HCT116 (cell line): ENCODE results near the gene UNK. TPM values are rescaled to one million over a fixed set of nuclear protein-coding genes. Genes with fewer than 3 reads are reported as not detected.
A peak's percentile ranks its signal among the peaks of the same experiment; 100 is the strongest.

Experiments used
- ATAC-seq: fragments of 200-7000 bp; cut with Tn5 transposase; 2 replicates; pipeline ENCODE4 v1.9.1; 2020; ENCODE audit warnings: mild to moderate bottlenecking, moderate library complexity
- BruUV-seq: library from RNA; stranded (reverse); fragments of 400-500 nt; replicated peaks from 2 replicates; lab custom pipeline; 2021; lab: Mats Ljungman, UMichigan
- CTCF ChIA-PET: fragments of 300-600 bp; sonication (Branson Sonifier 250); formaldehyde crosslinking; loops from one replicate; lab custom pipeline; 2021; ENCODE audit warnings: antibody characterized with exemption; lab: Charles Lee
- POLR2A ChIA-PET: fragments of 300-600, 350-600 bp; sonication (Branson Sonifier 250); formaldehyde crosslinking; loops from one replicate; lab custom pipeline; 2021; ENCODE audit warnings: antibody characterized with exemption; lab: Charles Lee
- RAD21 ChIA-PET, 2 experiments: fragments of 300-600 bp; sonication (Branson Sonifier 250); formaldehyde crosslinking; loops; one replicate each; lab custom pipeline; 2023; ENCODE audit warnings: low total read pairs in 2 of 2; ENCODE audit not compliant: uncharacterized antibody in 2 of 2, unreplicated experiment in 2 of 2, low non-redundant PET in 1 of 2; lab: Charles Lee
- DNase-seq: peaks from one replicate; pipeline ENCODE4 v3.0.0-alpha.2; 2010; ENCODE audit warnings: low read depth, low spot score
- H2AFZ ChIP-seq: fragments of 200-600 bp; shearing (Covaris generic), sonication (generic); 2 replicates; pipeline ENCODE4 v1.6.1; 2017; ENCODE audit warnings: low read depth, mixed run types, mixed read lengths, antibody characterized with exemption, low read length; ENCODE audit not compliant: poor library complexity, severe bottlenecking
- H3K27ac ChIP-seq: 2 replicates; pipeline ENCODE4 v1.5.1; 2012; ENCODE audit warnings: low read depth, low read length
- H3K27me3 ChIP-seq: fragments of 200-600 bp; sonication (generic); 2 replicates; pipeline ENCODE4 v1.6.1; 2016; ENCODE audit warnings: mixed run types, low read length, mixed read lengths; ENCODE audit not compliant: insufficient read depth
- H3K36me3 ChIP-seq, 2 experiments: fragments of 200-500 bp in 1 of 2; fragments of 200-600 bp in 1 of 2; sonication (Bioruptor generic) in 1 of 2; sonication (generic) in 1 of 2; 2 replicates each; pipeline versions ENCODE4 v1.5.1 to v1.6.1; 2014 to 2016; ENCODE audit warnings: low read length in 2 of 2, inconsistent platforms in 1 of 2, mixed read lengths in 1 of 2, mixed run types in 1 of 2; ENCODE audit not compliant: insufficient read depth in 2 of 2, control insufficient read depth in 1 of 2
- H3K4me1 ChIP-seq, 2 experiments: fragments of 200-600 bp in 1 of 2; sonication (generic) in 1 of 2; 2 replicates each; pipeline versions ENCODE4 v1.5.1 to v1.6.1; 2012 to 2017; ENCODE audit warnings: low read length in 2 of 2, inconsistent platforms in 1 of 2, mild to moderate bottlenecking in 1 of 2, mixed read lengths in 1 of 2, mixed run types in 1 of 2, moderate library complexity in 1 of 2; ENCODE audit not compliant: insufficient read depth in 2 of 2, control insufficient read depth in 1 of 2
- H3K4me2 ChIP-seq: fragments of 200-600 bp; sonication (generic); 2 replicates; pipeline ENCODE4 v1.6.1; 2017; ENCODE audit warnings: mixed run types, low read length, mixed read lengths
- H3K4me3 ChIP-seq, 2 experiments: fragments of 200-600 bp in 1 of 2; sonication (generic) in 1 of 2; replicated peaks in 1 of 2; 2 replicates each; pipeline ENCODE4 v1.5.1; 2011 to 2016; ENCODE audit warnings: low read length in 2 of 2, control low read depth in 1 of 2, low read depth in 1 of 2, mild to moderate bottlenecking in 1 of 2, mixed read lengths in 1 of 2, mixed run types in 1 of 2
- H3K79me2 ChIP-seq: fragments of 200-600 bp; sonication (generic); 2 replicates; pipeline ENCODE4 v1.6.1; 2017; ENCODE audit warnings: mild to moderate bottlenecking, mixed run types, low read length, moderate library complexity, mixed read lengths; ENCODE audit not compliant: insufficient read depth
- H3K9ac ChIP-seq: fragments of 200-600 bp; sonication (generic); 2 replicates; pipeline ENCODE4 v1.6.1; 2016; ENCODE audit warnings: low read length, mixed read lengths
- H3K9me2 ChIP-seq: fragments of 200-600 bp; sonication (generic), shearing (Covaris generic); 2 replicates; pipeline ENCODE4 v1.6.1; 2017; ENCODE audit warnings: mixed run types, mild to moderate bottlenecking, moderate library complexity; ENCODE audit not compliant: insufficient read depth
- H3K9me3 ChIP-seq, 2 experiments: fragments of 200-500 bp in 1 of 2; fragments of 200-600 bp in 1 of 2; sonication (Bioruptor generic) in 1 of 2; sonication (generic) in 1 of 2; 2 replicates each; pipeline ENCODE4 v1.6.1; 2014 to 2017; ENCODE audit warnings: low read length in 2 of 2, mixed read lengths in 2 of 2, inconsistent platforms in 1 of 2, low read depth in 1 of 2, mild to moderate bottlenecking in 1 of 2, mixed run types in 1 of 2, moderate library complexity in 1 of 2; ENCODE audit not compliant: control insufficient read depth in 1 of 2, insufficient read depth in 1 of 2
- H4K20me1 ChIP-seq: fragments of 200-600 bp; sonication (generic), shearing (Covaris generic); 2 replicates; pipeline ENCODE4 v1.6.1; 2017; ENCODE audit warnings: mixed run types, mild to moderate bottlenecking, moderate library complexity; ENCODE audit not compliant: insufficient read depth
- ATF3 ChIP-seq: IDR thresholded peaks from 2 replicates; pipeline ENCODE4 v1.6.1; 2012
- CBX3 ChIP-seq: IDR thresholded peaks from 2 replicates; pipeline ENCODE4 v1.6.1; 2012; ENCODE audit warnings: low read depth
- CEBPB ChIP-seq: IDR thresholded peaks from 2 replicates; pipeline ENCODE4 v1.6.1; 2012; ENCODE audit warnings: low read depth
- EGR1 ChIP-seq: IDR thresholded peaks from 2 replicates; pipeline ENCODE4 v1.6.1; 2012; ENCODE audit warnings: low read depth
- ELF1 ChIP-seq: IDR thresholded peaks from 2 replicates; pipeline ENCODE4 v1.6.1; 2012; ENCODE audit warnings: low read depth, borderline replicate concordance
- EZH2 ChIP-seq: fragments of 200-600 bp; sonication (generic); IDR thresholded peaks from 2 replicates; pipeline ENCODE4 v1.6.1; 2017; ENCODE audit warnings: antibody characterized with exemption, mixed run types
- FOSL1 ChIP-seq: IDR thresholded peaks from 2 replicates; pipeline ENCODE4 v1.6.1; 2012; ENCODE audit warnings: low read depth
- JUND ChIP-seq: IDR thresholded peaks from 2 replicates; pipeline ENCODE4 v1.6.1; 2012
- POLR2A ChIP-seq: IDR thresholded peaks from 2 replicates; pipeline ENCODE4 v1.7.0; 2011; ENCODE audit warnings: borderline replicate concordance; ENCODE audit not compliant: insufficient read depth, insufficient read length; ENCODE audit errors: extremely low read depth
- POLR2AphosphoS5 ChIP-seq: IDR thresholded peaks from 2 replicates; pipeline ENCODE4 v1.6.1; 2011; ENCODE audit warnings: mild to moderate bottlenecking, low read depth, low read length, moderate library complexity
- SIN3A ChIP-seq: IDR thresholded peaks from 2 replicates; pipeline ENCODE4 v1.6.1; 2012; ENCODE audit warnings: low read depth
- SP1 ChIP-seq: IDR thresholded peaks from 2 replicates; pipeline ENCODE4 v1.6.1; 2012; ENCODE audit warnings: low read depth
- SRF ChIP-seq: IDR thresholded peaks from 2 replicates; pipeline ENCODE4 v1.6.1; 2012; ENCODE audit warnings: low read depth
- TCF7L2 ChIP-seq: IDR thresholded peaks from 2 replicates; pipeline ENCODE4 v1.7.0; 2011; ENCODE audit warnings: borderline replicate concordance, inconsistent platforms; ENCODE audit not compliant: insufficient read depth, insufficient read length; ENCODE audit errors: extremely low read depth
- YY1 ChIP-seq: IDR thresholded peaks from 2 replicates; pipeline ENCODE4 v1.6.1; 2011; ENCODE audit warnings: low read length, low read depth, moderate library complexity, mild to moderate bottlenecking; ENCODE audit not compliant: insufficient replicate concordance; ENCODE audit errors: extremely low read depth
- ZFX ChIP-seq: fragments of 450-650 bp; IDR thresholded peaks from 2 replicates; pipeline ENCODE4 v1.6.1; 2017
- intact Hi-C: fragments of 100-400 bp; cut with micrococcal nuclease; formaldehyde crosslinking; loops from 2 replicates; pipeline ENCODE4 v1.10.0; 2022
- total RNA-seq: library from RNA; stranded (reverse); gene quantifications from one replicate; pipeline ENCODE4 v1.2.1, GENCODE V29; 2021; ENCODE audit not compliant: unreplicated experiment
- TF ChIP-seq, protein P1 (sequence below): IDR thresholded peaks from 2 replicates; pipeline ENCODE4 v1.6.1; 2012; ENCODE audit warnings: low read depth
- TF ChIP-seq, protein P2 (sequence below): IDR thresholded peaks from 2 replicates; pipeline ENCODE4 v1.6.1; 2011; ENCODE audit warnings: mild to moderate bottlenecking, low read length, moderate library complexity; ENCODE audit not compliant: insufficient replicate concordance; ENCODE audit errors: extremely low read depth
- TF ChIP-seq, protein P3 (sequence below), 3 experiments: fragments of 200-600 bp in 1 of 3; sonication (generic) in 1 of 3; IDR thresholded peaks in 2 of 3; conservative IDR thresholded peaks in 1 of 3; 2 replicates each; pipeline ENCODE4 v1.5.1; 2012 to 2017; ENCODE audit warnings: low read depth in 2 of 3, low read length in 2 of 3, antibody characterized with exemption in 1 of 3, borderline replicate concordance in 1 of 3, control low read depth in 1 of 3, mild to moderate bottlenecking in 1 of 3, mixed read lengths in 1 of 3, mixed run types in 1 of 3, moderate library complexity in 1 of 3; ENCODE audit not compliant: insufficient read depth in 1 of 3

UNK gene
- total RNA-seq, 1 experiment from 2014 or later = 40.6 TPM

GRCh38 chr17:75846692-75847613, 62.3 kb downstream of the UNK start:
- Histone ChIP-seq H4K20me1 (no peaks in the 10 kb centered on the region), H3K27me3 (no peaks in the 10 kb centered on the region), H3K27ac (peak overlapping the region; percentile 88), H3K4me3 (no peak overlapping the region), H3K79me2 (no peaks in the 10 kb centered on the region), H3K36me3 (peaks cover 25 to 27% of the 10 kb centered on the region in 2 experiments; a peak in 3 of 4 replicates), H2AFZ (no peak overlapping the region), H3K9me2 (no peaks in the 10 kb centered on the region), H3K4me1 (peaks cover 33 to 63% of the 10 kb centered on the region in 2 experiments), H3K4me2 (peak overlapping the region; percentile 99; the same call in 1 of the 2 replicates), H3K9ac (peak overlapping the region; percentile 86)
- no peak for DNase-seq
- intact Hi-C loops = no loop called here
- ChIA-PET CTCF (interaction anchor here (1.7 to 3.3 kb wide), 5 partner anchors 9 to 20 kb away, joined by 9 to 46 read pairs (median 15); partner anchors contain the start of gene WBP2), RAD21 (interaction anchor here in 1 of 2 experiments (0.5 kb wide), 1 partner anchor 57 kb away, joined by 3 read pairs; no protein-coding TSS in a partner anchor), POLR2A (interaction anchor here (1.2 to 3.3 kb wide), 3 partner anchors 9 to 67 kb away, joined by 4 to 42 read pairs (median 26); partner anchors contain the start of gene WBP2)
- BruUV-seq = no TSS peak
- no peak for ATAC-seq
- TF ChIP-seq YY1 (no peak), ELF1 (no peak), POLR2AphosphoS5 (no peak), EZH2 (no peak), CBX3 (no peak), JUND (no peak), POLR2A (no peak), ZFX (no peak), EGR1 (no peak), SIN3A (no peak), SP1 (no peak), FOSL1 (no peak), ATF3 (no peak), TCF7L2 (no peak), CEBPB (no peak), SRF (no peak)
- TF ChIP-seq, protein P1, sequence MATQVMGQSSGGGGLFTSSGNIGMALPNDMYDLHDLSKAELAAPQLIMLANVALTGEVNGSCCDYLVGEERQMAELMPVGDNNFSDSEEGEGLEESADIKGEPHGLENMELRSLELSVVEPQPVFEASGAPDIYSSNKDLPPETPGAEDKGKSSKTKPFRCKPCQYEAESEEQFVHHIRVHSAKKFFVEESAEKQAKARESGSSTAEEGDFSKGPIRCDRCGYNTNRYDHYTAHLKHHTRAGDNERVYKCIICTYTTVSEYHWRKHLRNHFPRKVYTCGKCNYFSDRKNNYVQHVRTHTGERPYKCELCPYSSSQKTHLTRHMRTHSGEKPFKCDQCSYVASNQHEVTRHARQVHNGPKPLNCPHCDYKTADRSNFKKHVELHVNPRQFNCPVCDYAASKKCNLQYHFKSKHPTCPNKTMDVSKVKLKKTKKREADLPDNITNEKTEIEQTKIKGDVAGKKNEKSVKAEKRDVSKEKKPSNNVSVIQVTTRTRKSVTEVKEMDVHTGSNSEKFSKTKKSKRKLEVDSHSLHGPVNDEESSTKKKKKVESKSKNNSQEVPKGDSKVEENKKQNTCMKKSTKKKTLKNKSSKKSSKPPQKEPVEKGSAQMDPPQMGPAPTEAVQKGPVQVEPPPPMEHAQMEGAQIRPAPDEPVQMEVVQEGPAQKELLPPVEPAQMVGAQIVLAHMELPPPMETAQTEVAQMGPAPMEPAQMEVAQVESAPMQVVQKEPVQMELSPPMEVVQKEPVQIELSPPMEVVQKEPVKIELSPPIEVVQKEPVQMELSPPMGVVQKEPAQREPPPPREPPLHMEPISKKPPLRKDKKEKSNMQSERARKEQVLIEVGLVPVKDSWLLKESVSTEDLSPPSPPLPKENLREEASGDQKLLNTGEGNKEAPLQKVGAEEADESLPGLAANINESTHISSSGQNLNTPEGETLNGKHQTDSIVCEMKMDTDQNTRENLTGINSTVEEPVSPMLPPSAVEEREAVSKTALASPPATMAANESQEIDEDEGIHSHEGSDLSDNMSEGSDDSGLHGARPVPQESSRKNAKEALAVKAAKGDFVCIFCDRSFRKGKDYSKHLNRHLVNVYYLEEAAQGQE = no peak
- TF ChIP-seq, protein P2, sequence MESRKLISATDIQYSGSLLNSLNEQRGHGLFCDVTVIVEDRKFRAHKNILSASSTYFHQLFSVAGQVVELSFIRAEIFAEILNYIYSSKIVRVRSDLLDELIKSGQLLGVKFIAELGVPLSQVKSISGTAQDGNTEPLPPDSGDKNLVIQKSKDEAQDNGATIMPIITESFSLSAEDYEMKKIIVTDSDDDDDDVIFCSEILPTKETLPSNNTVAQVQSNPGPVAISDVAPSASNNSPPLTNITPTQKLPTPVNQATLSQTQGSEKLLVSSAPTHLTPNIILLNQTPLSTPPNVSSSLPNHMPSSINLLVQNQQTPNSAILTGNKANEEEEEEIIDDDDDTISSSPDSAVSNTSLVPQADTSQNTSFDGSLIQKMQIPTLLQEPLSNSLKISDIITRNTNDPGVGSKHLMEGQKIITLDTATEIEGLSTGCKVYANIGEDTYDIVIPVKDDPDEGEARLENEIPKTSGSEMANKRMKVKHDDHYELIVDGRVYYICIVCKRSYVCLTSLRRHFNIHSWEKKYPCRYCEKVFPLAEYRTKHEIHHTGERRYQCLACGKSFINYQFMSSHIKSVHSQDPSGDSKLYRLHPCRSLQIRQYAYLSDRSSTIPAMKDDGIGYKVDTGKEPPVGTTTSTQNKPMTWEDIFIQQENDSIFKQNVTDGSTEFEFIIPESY = no peak
- TF ChIP-seq, protein P3, sequence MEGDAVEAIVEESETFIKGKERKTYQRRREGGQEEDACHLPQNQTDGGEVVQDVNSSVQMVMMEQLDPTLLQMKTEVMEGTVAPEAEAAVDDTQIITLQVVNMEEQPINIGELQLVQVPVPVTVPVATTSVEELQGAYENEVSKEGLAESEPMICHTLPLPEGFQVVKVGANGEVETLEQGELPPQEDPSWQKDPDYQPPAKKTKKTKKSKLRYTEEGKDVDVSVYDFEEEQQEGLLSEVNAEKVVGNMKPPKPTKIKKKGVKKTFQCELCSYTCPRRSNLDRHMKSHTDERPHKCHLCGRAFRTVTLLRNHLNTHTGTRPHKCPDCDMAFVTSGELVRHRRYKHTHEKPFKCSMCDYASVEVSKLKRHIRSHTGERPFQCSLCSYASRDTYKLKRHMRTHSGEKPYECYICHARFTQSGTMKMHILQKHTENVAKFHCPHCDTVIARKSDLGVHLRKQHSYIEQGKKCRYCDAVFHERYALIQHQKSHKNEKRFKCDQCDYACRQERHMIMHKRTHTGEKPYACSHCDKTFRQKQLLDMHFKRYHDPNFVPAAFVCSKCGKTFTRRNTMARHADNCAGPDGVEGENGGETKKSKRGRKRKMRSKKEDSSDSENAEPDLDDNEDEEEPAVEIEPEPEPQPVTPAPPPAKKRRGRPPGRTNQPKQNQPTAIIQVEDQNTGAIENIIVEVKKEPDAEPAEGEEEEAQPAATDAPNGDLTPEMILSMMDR (IDR thresholded peaks at IDR 0.05 in 2 of 3, conservative IDR thresholded peaks at IDR 0.05 in 1 of 3; ENCODE audit: borderline replicate concordance in 1 of 3, insufficient read depth in 1 of 3, low read depth in 2 of 3, low read length in 2 of 3) = no peak
- TF ChIP-seq, all 23 proteins: peak for 0
- H3K9me3 ChIP-seq = no peaks in the 10 kb centered on the region
